GM21515 (cell line): ENCODE data around the gene UBE4B.

Experiments used
- ATAC-seq: cut with Tn5 transposase; IDR thresholded peaks from one replicate; pipeline ENCODE4 v1.9.1; 2021; ENCODE audit not compliant: unreplicated experiment

Gene UBE4B

GRCh38 chr1:10108948-10109708, 76.4 kb downstream of the UBE4B start:
- no peak for ATAC-seq

GRCh38 chr1:10113501-10113900, 80.7 kb downstream of the UBE4B start:
- ATAC-seq, result no peak

- ATAC-seq, result no peak
Measured at GRCh38 chr1:10114746-10115145, 82.0 kb downstream of the UBE4B start.

- no peak for ATAC-seq
Measured at GRCh38 chr1:10117132-10117531, 84.4 kb downstream of the UBE4B start.

GRCh38 chr1:10117865-10118264, 85.1 kb downstream of the UBE4B start:
- no peak for ATAC-seq

GRCh38 chr1:10121688-10122087, 88.9 kb downstream of the UBE4B start:
- no peak for ATAC-seq

GRCh38 chr1:10122926-10123325, 90.2 kb downstream of the UBE4B start:
- ATAC-seq, result no peak

GRCh38 chr1:10128101-10128765, 95.5 kb downstream of the UBE4B start:
- ATAC-seq, result no peak

- no peak for ATAC-seq
Measured at GRCh38 chr1:10132316-10132715, 99.6 kb downstream of the UBE4B start.

GRCh38 chr1:10132852-10133251, 100.1 kb downstream of the UBE4B start:
- no peak for ATAC-seq

GRCh38 chr1:10140981-10141380, 108.2 kb downstream of the UBE4B start:
- no peak for ATAC-seq

- ATAC-seq, result no peak
Measured at GRCh38 chr1:10143961-10144485, 111.3 kb downstream of the UBE4B start.

- ATAC-seq, result no peak
Measured at GRCh38 chr1:10146391-10146790, 113.6 kb downstream of the UBE4B start.

GRCh38 chr1:10149231-10149630, 116.5 kb downstream of the UBE4B start:
- ATAC-seq, result no peak

- no peak for ATAC-seq
Measured at GRCh38 chr1:10152709-10153284, 120.0 kb downstream of the UBE4B start.

GRCh38 chr1:10155087-10155712, 122.4 kb downstream of the UBE4B start:
- no peak for ATAC-seq

GRCh38 chr1:10160173-10160572, 127.4 kb downstream of the UBE4B start:
- no peak for ATAC-seq

- ATAC-seq, result no peak
Measured at GRCh38 chr1:10160907-10161490, 128.2 kb downstream of the UBE4B start.

GRCh38 chr1:10161541-10162290, 129.0 kb downstream of the UBE4B start:
- ATAC-seq, result no peak

GRCh38 chr1:10168912-10169514, 136.3 kb downstream of the UBE4B start:
- ATAC-seq, result no peak
